ENCODE data around the gene EVX2. TPM values are rescaled to one million over a fixed set of nuclear protein-coding genes. Genes with fewer than 3 reads are reported as not detected.

The EVX2 gene
- total RNA-seq, 1 experiment from 2014 or later: not detected

DNA sequence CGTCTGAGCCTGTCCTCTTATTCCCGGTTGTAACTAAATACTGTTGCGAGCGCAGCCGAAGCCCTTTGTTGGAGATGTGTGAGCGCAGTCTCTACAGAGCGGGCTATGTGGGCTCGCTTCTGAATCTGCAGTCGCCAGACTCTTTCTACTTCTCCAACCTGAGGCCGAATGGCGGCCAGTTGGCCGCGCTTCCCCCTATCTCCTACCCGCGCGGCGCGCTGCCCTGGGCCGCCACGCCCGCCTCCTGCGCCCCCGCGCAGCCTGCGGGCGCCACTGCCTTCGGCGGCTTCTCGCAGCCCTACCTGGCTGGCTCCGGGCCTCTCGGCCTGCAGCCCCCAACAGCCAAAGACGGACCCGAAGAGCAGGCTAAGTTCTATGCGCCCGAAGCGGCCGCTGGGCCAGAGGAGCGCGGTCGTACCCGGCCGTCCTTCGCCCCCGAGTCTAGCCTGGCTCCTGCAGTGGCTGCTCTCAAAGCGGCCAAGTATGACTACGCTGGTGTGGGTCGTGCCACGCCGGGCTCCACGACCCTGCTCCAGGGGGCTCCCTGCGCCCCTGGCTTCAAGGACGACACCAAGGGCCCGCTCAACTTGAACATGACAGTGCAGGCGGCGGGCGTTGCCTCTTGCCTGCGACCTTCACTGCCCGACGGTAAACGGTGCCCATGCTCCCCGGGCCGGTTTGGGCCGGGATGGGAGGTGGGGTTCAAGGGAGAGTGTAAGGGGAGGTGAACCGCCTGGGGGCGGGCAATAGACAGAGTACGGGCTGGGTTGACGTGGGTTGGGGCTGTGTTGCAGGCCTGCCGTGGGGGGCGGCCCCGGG is 16.2 kb upstream of the EVX2 start, which contains the start of gene HOXD12:
TSS of gene HOXD12 (plus strand) at position 68 of the 819 bp plus-strand sequence. CDS start at position 75, 7 bp downstream.
- DNase-seq (no peak), ATAC-seq (no peak)
- Histone ChIP-seq H3K9me2 (replicated peaks; ENCODE audit: low read length) (no peaks in the 10 kb centered on the region), H3K36me3 (ENCODE audit: low read depth, low read length) (no peaks in the 10 kb centered on the region), H3K79me2 (ENCODE audit: low read length) (no peaks in the 10 kb centered on the region), H3K27me3 (ENCODE audit: low read length) (no peaks in the 10 kb centered on the region), H2AFZ (ENCODE audit: low read length) (no peak within 1 kb of the TSS), H3K4me2 (ENCODE audit: low read length) (no peak within 1 kb of the TSS), H3F3A (ENCODE audit: low read length, unreplicated experiment) (no peaks in the 10 kb centered on the region), H3K4me1 (ENCODE audit: insufficient read depth, low read length) (peaks cover 10% of the 10 kb centered on the region), H3K27ac (ENCODE audit: low read length) (no peak within 1 kb of the TSS), H3K4me3 (ENCODE audit: low read length) (no peak within 1 kb of the TSS), H3K9me3 (ENCODE audit: low read length) (no peaks in the 10 kb centered on the region), H3K9ac (ENCODE audit: low read length) (no peak within 1 kb of the TSS), H4K20me1 (ENCODE audit: low read length) (no peaks in the 10 kb centered on the region)
- no TSS peak for BruUV-seq (replicated peaks)
- TF ChIP-seq EZH2phosphoT487 (IDR thresholded peaks at IDR 0.05; ENCODE audit: borderline replicate concordance, low read length): no peak
- no peak for TF ChIP-seq EZH2 (IDR thresholded peaks at IDR 0.05; ENCODE audit: low read length, unreplicated experiment)
- TF ChIP-seq, protein P1, sequence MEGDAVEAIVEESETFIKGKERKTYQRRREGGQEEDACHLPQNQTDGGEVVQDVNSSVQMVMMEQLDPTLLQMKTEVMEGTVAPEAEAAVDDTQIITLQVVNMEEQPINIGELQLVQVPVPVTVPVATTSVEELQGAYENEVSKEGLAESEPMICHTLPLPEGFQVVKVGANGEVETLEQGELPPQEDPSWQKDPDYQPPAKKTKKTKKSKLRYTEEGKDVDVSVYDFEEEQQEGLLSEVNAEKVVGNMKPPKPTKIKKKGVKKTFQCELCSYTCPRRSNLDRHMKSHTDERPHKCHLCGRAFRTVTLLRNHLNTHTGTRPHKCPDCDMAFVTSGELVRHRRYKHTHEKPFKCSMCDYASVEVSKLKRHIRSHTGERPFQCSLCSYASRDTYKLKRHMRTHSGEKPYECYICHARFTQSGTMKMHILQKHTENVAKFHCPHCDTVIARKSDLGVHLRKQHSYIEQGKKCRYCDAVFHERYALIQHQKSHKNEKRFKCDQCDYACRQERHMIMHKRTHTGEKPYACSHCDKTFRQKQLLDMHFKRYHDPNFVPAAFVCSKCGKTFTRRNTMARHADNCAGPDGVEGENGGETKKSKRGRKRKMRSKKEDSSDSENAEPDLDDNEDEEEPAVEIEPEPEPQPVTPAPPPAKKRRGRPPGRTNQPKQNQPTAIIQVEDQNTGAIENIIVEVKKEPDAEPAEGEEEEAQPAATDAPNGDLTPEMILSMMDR (conservative IDR thresholded peaks at IDR 0.05; ENCODE audit: low read depth, low read length): no peak
- CTCF ChIA-PET: no interaction called here
- intact Hi-C loops (cut with micrococcal nuclease): loop anchor here (10.0 kb wide), 1 partner anchor 1065 kb away; no protein-coding TSS in a partner anchor
- POLR2A ChIA-PET (ENCODE audit: unreplicated experiment): no interaction called here

DNA sequence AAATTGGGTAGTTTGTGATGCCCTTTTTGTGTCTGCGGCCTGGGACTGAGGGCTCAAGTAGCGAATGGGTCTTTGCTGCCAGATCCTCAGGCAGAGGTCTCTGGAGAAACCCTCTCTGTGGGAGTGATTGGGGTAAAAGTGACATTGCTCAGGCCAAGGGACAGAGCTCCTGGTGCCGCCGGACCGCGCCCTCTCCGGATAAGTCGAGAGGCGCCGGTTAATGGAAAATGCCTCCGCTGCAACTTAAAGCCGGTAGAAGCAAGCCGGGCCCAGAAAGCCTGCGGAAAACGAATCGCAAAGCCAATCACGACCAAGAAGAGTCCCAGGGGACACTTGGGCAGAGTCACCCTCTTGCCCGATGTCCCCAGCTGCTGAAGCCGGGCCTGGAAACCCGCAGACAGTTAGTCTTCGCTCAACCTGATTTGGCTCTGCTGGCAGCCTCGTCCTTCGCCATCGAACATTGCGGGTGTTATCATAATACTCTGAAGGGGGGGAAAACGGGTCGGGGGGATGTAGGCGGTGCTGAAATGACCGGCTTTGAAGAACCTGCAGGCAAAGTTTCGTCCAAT is 15.5 kb upstream of the EVX2 start:
- no peak overlapping the region for H3K4me2 ChIP-seq (ENCODE audit: low read length)
- H3K36me3 ChIP-seq (ENCODE audit: low read depth, low read length): no peaks in the 10 kb centered on the region
- peaks cover 6% of the 10 kb centered on the region for H3K4me1 ChIP-seq (ENCODE audit: insufficient read depth, low read length)
- intact Hi-C loops (cut with micrococcal nuclease): loop anchor here (10.0 kb wide), 1 partner anchor 1064 kb away; no protein-coding TSS in a partner anchor
- H4K20me1 ChIP-seq (ENCODE audit: low read length): no peaks in the 10 kb centered on the region
- no peaks in the 10 kb centered on the region for H3K9me3 ChIP-seq (ENCODE audit: low read length)
- POLR2A ChIA-PET (ENCODE audit: unreplicated experiment): no interaction called here
- CTCF ChIA-PET: no interaction called here
- no peak overlapping the region for H2AFZ ChIP-seq (ENCODE audit: low read length)
- H3K27ac ChIP-seq (ENCODE audit: low read length): no peak overlapping the region
- no TSS peak for BruUV-seq (replicated peaks)
- no peak overlapping the region for H3K9ac ChIP-seq (ENCODE audit: low read length)
- no peaks in the 10 kb centered on the region for H3K9me2 ChIP-seq (replicated peaks; ENCODE audit: low read length)
- H3F3A ChIP-seq (ENCODE audit: low read length, unreplicated experiment): no peaks in the 10 kb centered on the region
- DNase-seq: no peak
- ATAC-seq: no peak
- TF ChIP-seq EZH2 (IDR thresholded peaks at IDR 0.05; ENCODE audit: low read length, unreplicated experiment): no peak
- no peak for TF ChIP-seq EZH2phosphoT487 (IDR thresholded peaks at IDR 0.05; ENCODE audit: borderline replicate concordance, low read length)
- TF ChIP-seq, protein P1 (conservative IDR thresholded peaks at IDR 0.05; ENCODE audit: low read depth, low read length): no peak
- H3K27me3 ChIP-seq (ENCODE audit: low read length): no peaks in the 10 kb centered on the region
- no peaks in the 10 kb centered on the region for H3K79me2 ChIP-seq (ENCODE audit: low read length)
- no peak overlapping the region for H3K4me3 ChIP-seq (ENCODE audit: low read length)

Measured in PC-3 (cell line).